SIG-M5 (cell line): ENCODE data around the gene KIF2A.

ENCODE experiments used
- DNase-seq: peaks from one replicate; lab custom pipeline; 2025; lab: John Stamatoyannopoulos, UW

Gene KIF2A

DNA sequence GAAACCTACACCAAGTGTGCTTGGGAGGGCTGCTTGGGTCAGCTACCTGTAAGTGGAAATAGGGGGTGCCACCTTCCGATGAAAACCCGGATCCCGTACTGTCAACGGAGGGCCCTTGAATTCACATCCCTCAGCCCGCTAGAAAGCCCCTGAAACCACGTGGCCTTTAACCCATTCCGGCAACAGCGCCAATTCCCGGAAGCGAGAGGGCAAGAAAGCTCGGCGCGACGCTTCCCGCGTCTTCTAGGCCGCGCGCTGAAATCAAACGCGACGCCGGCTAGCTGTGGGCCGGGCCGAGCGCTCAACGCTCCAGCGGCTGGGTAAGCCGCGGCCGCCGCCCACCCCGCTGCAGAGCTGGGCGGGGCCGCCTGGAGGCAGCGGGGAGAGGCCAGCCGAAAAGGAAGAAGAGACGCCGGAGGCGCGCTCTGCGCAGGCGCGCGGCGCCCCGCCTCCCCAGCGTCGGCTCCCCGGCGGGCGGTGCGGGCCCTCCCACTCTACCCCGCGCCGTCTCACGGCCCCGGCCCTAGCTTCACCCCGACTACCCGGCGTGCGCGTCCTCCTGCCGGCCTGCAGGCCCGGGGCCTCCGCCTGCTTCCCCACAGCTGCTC, at the start of gene KIF2A:
KIF2A (plus strand) TSS at position 492 of the 608 bp plus-strand sequence. CDS start 267 bp downstream, outside the sequence.
- DNase-seq = peak; percentile 73

DNA sequence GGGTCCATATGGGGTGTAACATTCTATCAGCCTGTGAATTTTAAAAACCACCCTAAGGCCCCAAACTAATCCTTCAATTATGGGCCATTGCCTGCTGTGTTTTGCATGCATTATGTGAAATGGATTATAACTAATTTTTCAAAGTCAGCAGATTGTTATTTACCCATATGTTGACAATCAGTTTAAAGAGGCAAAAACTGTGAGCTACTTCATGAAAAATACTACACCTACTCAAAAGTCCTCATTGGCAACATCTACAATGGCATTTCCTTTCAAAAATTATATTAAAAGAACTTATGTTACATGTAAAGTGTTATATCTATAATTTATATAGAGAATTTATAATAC, 49.0 kb upstream of the KIF2A start:
- no peak for DNase-seq

DNA sequence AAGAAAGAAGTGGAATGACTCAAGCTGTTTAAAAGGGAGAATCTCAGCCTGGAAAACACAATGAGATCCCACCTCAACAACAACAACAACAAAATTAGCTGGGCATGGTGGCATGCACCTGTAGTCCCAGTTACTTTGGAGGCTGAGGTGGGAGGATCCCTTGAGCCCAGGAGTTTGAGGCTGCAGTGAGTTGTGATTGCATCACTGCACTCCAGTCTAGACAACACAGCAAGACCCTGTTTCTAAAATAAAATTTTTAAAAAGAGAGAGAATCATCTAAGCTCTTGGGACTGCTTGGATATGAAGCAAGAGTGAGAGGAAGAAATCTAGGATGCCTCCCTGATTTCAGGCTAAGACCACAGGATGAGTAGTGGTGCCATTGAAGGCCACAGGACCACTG, 47.4 kb upstream of the KIF2A start:
- no peak for DNase-seq

DNA sequence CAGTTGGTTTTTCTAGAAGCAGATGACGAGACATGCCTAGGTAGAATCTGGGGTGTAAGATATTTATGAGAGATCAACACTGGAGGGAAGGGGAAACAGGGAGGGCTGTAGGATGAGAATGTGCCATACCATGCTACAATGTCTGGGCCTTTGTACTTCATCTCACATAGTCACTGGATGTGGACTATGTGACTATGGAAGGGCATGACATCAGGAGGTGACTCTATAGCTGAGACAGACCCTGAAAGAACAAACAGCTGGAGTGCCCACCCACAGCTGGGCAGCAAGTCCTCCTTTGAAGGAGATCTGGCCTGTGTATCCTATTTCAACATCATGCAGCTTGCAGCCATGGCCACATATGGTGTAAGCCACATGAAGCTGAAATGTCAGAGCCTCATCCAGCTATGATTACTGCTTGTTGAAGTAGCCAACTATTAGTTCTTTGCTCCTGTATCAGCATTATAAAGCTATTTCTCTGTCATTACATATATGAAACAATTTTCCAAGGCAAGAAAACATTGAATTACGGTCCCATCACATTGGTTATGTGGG, 46.2 kb upstream of the KIF2A start:
- DNase-seq = no peak

DNA sequence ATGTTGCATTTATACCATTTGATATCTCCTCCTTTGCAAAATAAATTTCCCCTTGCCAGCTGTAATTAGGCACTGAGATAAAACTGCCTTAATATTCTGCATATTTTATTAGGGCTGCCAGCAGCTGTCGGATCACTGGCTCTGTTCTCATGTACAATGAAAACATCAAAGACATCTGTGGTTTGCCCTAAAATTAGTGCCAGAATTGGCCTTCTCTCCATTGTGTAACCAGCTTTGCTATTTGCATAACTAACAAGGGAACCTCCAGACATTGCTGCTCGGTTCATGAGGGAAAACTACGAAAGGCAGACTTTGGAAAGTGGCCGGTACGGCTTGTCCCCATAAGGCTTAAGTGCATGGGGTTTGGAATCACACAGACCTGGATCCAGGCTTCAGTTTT, 45.5 kb upstream of the KIF2A start:
- DNase-seq = no peak

DNA sequence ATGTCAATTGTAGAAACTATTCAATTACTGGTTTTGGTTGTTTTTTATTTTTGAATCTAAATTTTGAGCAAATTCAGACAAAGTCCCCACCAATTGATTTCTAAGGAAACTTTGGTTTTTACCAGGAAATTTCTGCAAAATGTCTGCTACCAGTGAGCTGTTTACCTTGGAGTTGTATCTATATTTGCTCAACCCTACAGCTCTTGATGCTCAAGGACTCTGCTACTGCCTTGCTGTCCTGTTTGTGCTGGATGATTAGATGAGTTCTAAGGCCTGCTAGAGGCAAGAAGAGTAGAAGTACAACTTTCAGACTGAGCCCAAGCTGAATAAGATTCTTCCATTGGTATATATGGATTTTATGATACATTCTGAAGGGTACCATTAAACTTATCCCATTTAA, 42.6 kb upstream of the KIF2A start:
- no peak for DNase-seq

DNA sequence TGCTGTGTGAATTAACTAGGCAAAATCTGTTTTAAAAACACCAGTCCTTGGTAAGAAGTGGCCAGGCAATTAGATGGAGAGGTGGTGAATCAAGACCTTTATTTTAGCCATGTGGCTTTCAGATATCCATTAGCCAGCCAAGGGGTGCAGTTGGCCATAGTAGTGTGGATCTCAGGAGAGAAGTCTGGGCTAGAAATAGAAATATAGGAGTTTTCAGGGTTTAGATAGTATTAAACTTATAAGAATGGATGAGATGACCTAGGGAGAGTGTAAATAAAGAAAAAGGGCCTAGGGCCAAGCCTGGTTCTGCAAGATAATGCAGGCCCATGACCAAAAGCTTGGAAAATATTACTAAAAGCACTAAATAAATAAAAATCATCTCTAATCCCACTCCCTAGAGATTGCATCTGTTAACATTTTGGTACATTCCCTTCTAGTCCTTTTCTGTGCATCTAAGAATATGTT, 40.3 kb upstream of the KIF2A start:
- DNase-seq = no peak

DNA sequence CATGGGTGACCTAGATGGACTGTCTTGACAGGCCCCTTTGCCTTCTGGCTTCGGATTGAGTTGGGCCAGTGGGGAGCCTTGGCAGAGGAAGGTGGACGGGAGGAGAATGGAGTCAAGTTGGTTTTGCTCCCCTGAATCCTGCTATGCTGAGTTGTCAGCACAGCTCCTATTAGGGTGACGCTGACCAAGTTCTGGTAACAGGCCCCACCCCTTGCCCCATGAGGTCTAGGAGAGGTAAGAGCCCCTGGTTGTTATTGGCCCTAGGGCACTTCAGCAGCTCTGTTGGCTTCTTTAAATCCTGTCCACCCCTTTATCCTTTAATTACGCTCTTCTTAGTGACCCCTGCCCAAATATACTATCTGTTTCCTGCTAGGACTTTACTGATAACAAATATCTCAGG, 39.4 kb upstream of the KIF2A start:
- DNase-seq = no peak

DNA sequence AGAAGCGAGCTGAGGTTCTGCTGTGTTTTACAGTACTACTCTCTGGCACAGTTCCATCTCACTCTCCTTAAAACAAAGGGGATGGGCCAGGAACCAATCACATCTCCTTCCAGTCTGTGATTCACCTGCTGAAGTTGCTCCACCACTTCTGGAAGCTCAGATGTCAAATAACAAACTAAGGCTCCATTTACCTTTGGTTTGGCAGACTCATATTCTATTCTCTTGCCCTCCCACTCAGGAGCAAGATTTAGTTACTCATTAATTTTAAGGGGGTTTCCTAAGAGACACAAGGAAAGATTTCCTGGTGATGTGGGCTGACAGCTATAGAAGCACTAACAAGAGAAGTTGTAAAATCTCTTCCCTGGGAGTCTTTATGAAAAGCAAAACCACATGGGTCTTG, 37.8 kb upstream of the KIF2A start:
- DNase-seq = no peak

DNA sequence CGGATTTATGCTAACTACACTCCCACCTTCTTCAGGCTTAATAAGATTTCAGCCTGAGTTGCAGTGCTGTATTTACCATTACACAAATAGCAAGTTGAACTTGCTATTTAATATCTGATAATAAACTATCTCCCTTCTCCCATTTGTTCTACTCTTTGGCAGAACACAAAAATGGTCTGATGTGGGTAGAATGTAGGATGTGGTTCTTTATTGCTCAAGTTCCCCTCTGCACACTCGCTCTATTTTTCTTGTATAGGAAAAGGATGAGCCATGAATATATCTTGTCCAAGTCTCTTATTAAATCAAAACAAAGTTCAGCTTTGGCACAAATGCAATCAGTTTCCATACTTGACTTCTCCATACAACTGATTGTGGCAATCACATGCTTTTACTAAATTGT, 37.2 kb upstream of the KIF2A start:
- DNase-seq = no peak

DNA sequence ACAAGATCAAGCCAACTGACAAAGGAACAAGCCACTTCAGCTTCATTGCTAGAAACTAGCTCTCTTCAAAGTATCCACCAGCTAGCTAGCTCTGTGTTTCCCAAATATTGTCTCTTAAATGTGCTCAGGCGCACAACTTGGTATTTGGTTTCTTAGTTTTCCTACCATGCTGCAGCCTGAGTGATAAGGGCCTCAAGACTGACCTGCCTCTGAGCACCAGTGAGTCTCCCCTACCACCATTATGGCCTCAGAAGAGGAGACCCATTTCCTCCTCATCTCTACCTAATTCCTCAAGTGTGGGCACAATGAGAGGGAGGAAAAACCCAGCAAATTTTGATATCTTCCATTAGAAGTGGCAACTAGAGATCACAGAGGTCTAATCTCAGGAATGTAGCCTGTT, 34.6 kb upstream of the KIF2A start:
- DNase-seq = no peak

DNA sequence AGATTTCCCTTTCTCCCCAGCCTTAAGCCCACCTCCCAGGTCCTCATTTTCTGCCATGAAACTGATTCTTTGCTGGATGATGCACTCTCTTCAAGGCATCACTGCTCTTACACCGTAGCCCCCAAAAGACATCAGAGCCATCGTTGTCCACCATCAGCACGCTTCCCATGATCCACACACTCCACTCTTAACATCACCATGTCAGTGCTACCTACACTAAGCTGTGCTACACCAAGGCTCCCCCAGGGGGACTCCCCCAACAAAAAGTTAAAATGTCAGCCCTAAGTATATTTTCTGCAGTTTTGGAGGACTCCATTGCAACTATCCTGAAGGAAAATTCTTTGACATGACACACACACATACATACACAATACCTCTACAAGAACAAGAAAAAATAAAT, 34.1 kb upstream of the KIF2A start:
- DNase-seq = no peak

DNA sequence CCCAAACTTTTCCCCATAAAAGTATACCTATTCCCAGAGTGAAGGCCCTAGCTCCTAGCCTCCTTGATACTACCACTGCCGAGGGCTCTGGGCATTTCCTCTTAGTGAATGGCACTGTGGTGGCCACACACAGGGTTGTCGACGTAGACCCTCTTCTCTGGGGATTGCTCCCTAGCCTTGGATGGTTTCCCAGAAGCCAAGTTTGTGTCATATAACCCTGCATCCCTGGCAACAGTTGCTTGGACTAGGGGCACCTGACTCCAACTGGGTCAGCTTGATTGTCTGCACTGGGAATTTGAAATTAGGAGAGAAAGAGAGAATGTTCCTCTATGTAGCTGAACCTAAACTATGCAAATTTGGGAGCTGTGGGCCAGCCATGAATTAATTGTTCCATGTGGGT, 32.3 kb upstream of the KIF2A start:
- DNase-seq = no peak

DNA sequence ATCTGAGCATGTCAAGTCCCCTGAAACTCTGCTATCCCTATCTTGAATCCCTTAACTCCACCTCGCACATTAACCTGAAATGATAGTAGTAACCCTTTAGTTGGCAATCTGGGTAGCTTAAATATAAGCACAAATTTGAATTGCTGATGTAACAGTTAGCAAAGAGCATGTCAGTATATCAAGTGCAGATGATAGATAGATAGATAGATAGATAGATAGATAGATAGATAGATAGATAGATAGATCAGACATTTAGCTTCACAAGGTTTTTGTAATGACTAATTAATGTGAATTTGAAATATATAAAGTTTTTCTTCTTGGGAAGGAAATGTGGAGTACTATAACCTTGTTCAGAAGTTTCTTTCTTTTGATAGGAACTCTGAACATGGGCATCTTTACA, 30.4 kb upstream of the KIF2A start:
- DNase-seq = no peak

DNA sequence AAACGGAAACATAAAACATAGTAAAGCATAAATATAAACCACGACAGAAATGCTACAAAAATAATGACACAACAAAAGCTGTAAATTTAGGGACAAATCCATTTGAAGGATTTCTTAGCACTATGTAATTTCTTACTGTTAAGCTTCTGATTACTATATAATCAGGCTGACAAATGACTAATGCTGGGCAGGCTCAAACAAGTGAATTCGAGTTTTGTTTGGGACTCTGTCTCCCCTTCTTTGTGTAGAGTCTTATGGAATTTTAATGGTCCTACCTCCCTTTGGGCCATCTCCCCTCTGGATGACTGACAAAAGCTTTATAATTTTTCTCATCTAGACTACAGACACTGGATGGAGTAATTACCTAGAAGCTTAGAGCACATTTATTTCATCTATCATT, 24.6 kb upstream of the KIF2A start:
- DNase-seq = no peak

DNA sequence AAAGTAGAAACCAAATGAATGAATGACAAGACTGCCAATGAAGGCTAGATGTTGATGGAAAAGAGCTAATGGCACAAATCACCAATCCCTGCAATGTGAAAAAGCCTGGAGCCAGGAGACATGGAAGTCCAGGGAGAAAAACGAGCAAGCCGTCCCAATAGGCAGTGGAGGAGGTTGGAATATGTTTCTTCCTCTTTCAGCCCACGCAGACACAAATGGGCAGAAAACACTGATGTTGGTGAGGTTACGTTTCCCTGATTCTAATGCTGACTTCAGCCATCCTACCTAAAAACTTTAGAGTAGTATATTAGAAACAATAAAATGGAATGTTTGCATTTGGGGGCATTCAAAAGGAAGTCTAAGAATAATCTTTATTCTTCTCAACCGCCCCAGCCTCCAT, 23.9 kb upstream of the KIF2A start:
- DNase-seq = no peak

DNA sequence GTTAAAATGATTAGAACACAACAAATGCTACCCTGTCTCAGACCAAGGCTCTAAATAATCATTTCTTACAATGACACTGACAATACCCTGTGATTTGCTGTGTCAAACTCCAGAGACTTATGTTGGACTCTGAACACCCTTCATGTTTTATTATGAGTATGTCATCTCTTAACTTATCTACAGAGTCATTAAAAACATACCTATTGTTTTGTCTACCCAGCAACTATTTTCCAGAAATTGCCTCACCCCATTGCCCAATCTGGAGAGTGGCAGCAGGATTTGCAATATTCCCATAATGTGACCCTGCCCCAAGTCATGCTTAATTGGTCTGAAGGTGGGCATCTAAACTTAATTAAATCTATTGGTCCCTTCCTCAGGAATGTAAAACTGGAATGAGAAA, 23.0 kb upstream of the KIF2A start:
- no peak for DNase-seq

DNA sequence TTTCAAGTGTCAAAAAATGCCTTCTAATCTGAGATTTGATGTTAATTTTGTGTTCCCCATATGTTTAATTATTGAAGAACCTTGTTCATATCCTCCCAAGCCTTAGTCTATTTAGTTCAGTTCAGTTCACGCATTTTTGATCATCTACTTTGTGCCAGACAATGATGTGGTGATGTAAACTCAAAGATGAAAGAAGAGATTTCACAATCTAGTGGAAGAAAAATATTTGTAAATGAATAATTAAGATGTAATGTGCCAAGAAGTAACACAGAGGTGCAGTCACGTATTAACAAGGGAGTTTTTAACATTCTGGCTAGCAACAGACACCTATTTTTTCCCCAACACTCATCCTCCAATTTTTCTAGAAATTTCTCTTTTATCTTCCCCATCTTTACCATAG, 22.1 kb upstream of the KIF2A start:
- no peak for DNase-seq

DNA sequence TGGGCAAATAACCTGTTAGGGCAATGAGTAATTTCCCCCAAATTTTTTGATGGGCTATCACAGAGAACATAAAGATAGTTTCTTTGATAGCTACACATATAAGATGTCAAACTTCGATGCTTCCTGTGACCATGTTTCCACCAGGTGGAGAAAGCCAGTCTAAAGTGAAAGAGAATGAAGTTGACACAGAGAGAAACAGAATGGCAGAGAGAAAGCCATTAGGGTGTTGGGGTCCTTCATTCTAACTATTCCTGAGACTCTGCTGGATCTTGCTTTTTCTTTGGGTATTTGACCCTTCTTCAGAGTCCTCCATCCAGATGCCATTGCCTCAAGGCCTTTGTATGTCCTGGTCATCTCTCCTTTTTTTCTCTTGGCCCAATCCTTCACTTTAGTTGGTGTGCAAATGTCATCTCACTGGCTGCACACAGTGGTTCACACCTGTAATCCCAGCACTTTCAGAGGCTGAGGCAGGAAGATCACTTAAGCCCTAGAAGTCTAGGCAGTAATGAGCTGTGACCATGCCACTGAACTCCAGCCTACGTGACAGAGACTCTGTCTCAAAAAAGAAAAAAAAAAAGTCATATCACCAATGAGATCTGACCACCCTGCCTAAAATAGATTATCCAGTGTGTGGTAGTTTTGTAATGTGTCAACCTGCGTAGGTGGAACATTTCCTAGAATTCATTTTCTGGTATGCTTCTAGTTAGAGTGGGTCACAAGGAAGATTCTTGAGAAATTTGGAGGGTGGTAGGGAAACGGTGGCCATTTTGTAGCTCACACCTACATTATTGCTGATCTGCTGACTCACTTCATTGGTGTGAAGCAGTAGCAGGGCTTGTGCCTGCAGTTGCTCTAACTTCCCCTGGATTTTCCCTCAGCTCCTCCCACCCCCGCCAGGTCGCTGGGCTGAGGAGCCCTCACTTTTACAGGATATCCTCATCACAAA, 20.8 kb upstream of the KIF2A start:
- no peak for DNase-seq

DNA sequence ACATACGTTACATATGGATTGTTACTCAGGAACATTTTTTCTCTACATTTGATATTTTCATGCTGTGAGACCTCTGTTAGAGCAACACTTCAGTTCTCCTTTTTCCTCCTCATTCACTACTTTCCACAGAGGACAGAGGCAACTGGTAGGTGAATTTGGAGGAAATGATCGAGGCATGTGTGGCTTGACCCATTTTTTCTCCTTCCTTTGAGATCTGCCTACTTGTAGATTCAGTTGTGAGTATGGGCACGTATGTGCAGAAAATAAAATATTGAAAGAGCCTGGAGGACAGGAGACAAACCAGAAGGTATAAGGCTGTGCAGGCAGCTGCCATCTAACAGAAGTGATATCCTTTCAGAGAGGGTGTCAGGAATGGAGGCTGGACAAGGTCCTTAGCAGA, 19.2 kb upstream of the KIF2A start:
- no peak for DNase-seq

DNA sequence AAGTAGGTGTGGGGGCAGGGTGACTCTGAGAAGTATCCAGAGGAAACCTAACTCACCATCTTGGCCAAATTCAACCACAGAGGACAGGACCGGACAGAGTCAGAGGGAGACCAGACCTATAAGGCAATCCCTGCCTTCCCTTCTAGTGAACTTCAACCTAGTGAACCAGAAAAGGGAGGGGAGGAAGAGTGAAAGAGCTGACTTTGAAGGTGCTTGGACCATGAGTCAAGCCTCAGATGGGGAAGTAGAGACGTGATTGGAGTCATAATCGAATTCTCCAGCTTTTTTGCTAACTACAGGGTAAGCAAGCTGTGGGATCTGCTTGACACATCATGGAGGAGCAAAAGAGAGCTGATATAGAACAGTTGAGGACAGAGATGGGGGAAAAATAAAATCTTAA, 18.8 kb upstream of the KIF2A start:
- no peak for DNase-seq

DNA sequence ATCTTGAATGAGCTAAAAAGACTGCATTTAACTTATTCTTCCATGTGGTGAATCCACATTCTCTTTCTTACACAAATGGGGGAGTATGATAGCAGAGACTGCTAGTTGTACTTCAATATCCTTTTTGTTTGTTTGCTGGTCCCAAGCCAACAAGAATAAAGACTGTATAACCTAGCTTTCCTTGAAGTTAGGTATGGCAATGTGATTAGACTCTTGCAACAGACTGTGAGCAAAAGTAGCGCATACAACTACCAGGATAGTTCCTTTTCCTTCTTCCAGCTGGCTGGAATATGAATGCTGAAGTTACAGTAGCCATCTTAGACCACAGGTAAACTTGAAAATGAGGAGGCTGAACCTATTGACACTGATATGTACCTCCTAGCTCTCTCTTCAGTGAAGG, 17.9 kb upstream of the KIF2A start:
- no peak for DNase-seq

DNA sequence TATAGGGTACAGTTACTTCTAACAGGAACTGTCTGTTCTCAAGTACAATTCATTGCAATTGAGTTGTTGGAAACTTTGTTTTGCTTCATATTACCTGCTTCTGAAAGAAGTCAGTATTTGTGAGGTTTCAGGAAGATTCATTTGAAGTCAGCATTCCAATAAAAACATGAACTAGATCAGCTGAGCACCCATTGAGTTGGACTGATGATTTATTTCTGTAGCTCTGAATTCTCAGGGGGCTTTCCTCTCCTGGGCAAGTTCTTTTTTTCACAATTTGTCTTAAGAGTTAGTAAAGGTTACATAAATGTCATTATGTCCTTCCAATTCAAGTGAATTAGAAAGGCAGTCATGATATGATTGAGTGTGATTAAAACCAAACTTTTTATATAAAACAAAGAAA, 16.2 kb upstream of the KIF2A start:
- no peak for DNase-seq
